SKM-1 treated with dmso at 0.1 percent for 144 hours (cell line): ENCODE results near the gene ESX1.
A peak's percentile ranks its signal among the peaks of the same experiment; 100 is the strongest.
"Not testable (repeated sequence)": the region's sequence is repeated elsewhere in the genome, so short reads cannot be mapped to it uniquely, and the experiment has no call there.

Experiments
- DNase-seq: peaks from one replicate; lab custom pipeline; 2025; ENCODE audit not compliant: unreplicated experiment; lab: John Stamatoyannopoulos, UW

Gene ESX1

DNA sequence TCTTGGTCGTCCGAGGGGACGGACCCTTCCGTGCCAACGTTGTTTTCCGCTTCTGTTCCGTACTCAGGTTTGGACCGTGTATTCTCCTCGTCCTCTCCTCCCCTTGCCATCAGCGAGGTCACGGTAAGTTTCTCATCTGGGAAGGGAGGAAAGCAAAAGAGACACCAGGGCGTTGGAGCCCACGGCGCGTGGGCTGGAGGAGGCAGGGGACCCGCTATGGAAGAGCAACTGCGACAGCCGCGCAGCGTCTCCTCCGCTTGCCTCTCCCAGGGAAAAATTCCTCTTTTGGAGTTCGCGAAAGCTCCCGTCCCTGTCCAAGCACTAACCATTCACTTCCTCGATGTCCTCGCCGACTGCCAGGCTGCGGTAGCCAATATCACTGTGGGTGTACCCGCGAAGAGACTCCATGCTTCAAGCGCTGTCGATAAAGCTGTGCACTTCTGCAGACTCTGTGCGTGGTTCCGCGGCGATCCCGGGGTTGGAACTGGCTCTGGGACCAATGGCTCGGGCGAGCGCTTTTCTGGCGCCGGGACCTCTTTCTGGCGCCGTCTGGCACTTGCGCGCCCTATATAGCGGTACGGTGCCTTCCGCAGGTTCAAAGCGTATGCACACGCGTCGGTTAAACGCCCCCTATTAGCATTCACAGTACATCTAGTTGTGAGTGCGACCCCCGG, at the start of gene ESX1:
Gene ESX1 (minus strand): TSS at position 492 of the 674 bp plus-strand sequence. CDS start 84 bp downstream, at position 408.
- peak; percentile 14 for DNase-seq

DNA sequence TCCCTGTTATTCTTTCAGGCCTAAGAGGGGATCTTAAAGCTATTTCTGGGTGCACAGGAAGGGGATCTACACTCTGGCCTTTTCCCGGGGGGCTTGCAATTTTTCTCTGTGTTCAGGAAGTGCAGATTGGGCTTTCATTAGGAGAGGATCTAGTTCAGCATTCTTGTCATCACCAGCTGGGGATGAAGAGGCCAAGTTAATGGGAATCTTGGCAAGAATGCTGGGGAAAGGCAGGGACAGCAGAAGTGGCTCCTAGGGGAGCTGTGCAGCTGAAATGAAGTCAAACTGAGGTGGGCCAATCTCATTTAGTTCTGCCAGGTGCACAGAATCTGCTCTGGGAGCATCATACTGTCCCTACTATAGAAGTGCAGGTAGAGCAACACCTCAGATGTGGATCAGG, 40.9 kb upstream of the ESX1 start:
- no peak for DNase-seq

DNA sequence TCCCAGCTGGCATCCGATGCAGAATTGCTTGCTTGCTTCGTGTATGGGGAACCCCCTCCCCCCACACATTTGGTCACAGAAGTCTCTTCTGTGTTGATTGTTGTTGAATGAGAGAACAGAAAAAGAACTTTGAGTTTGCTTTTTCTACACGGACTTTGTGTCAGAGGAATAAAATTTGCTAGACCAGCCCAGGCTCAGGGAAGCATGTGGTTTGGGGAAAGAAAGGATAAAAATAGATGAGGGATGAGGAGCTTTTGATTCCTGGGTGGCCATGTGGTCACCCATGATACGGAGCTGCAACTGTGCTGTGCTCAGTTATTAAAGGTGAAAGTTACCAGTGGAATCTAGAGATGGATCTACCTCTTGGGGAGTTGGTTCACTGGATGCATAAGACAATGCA, 34.2 kb upstream of the ESX1 start:
- no peak for DNase-seq

DNA sequence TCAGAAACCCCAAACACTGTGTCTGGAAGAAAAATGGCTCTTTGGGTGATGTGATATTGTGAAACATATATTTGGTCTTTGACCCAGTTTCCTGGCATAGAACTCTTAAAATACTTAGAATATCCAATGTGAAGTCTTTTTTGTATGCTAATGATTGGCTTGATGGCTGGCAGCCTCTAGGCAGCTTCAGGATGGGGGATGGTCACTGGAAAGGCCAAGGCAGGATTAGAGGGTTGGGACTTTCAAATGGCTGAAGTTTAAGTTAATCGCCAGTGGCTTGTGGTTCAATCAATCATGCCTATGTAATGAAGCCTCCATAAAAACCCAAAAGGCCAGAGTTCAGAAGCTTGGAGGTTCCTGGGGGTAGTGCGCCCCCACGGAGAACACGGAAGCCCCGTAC, 33.5 kb upstream of the ESX1 start:
- no peak for DNase-seq

DNA sequence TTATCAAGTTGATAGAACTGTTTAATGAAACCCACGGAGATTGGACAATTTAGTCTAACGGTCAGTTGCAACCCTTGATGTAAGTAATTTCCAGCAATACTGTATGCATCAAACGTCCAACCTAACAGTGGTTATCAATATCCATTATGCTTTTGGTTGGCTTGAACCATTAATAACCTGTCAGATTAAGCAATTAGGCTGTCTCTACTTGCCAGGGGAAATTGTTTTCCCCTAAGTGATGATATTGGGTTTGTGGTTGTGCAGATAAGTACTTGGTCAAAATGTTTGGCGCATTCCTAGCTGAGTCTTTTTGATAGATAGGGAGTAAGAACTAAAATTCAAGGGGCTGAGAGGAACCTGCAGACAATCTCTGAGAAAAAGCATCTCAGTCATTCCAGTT, 30.5 kb upstream of the ESX1 start:
- DNase-seq: no peak

DNA sequence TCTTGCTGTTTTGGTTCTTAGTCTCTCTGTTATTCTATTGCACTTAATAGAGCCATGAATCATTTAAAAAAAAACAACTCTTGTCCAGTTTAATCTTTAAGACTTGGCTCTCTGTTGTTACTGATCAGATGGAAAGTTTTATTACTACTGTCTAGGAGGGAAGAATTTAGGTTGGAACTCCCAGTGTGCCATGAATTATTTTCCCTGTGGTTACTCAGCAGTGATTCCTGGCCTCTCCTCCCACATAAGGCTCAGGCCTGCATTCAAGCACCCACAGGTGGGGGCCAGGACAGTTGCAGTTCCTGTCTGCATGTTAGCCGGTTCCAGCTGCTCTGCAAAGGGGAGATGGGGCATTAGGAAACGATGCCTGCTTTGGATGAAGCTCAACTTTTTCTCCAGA, 29.8 kb upstream of the ESX1 start:
- DNase-seq: no peak

DNA sequence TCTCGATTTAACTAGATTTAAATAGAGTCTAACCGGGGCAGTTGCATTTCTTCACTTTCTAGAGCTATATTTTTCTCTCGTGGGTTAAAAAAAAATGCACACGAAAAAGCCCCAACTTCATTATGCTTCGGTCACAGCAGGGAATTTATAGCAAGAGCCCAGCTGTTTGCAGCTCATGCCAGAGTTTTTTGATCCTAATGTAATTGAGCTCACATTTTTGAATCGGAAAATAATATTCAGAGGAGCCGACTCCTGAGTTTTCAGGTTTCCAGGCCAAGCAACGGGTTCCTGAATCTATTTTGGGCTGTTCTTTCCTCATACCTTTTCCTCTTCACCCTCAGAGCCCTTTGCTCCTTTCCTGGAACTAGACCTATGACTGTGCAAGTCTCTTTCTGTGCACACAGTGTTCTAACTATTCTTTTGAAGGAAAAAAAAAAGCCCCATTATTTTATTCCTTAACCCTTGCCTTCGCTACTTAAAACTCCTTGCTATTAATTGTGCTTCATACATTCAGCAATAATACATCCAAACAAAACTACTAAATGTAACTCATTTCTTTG, 27.5 kb upstream of the ESX1 start:
- DNase-seq: peak; percentile 4

DNA sequence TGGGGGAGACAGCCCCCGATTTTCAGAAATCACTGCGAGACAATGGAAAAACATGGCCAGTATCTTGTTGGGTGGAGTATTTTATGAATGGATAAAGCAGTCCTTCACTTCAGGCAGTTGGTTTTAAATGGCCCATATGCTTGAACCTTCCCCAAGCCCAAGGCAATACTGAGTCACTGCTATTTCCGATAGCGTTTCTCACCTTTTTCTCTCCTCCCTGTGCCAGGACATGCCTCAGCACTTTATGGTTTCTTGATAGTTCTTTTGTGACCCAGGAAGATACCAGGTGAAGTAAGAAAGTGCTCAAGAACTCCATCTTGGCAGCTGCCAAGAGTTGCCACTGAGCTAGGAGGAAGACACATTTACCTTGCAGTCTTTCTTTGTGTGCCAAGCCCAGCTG, 26.8 kb upstream of the ESX1 start:
- no peak for DNase-seq

DNA sequence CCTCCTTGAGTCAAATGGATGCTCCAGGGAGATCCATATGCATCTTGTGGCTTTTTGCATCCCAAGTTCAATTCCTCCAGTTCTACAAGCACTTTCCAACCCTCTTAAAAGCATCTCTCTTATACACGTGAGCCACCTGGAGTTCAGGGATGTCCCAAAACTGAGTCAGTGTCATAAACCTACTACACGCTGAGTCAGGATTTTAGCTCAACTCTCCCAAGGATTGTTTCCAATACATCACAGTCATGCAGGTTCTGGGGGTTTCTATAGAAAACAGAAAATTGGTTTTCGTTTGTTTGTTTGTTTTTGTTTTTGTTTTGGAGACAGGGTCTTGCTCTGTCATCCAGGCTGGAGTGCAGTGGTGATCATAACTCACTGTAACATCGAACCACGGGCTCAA, 25.9 kb upstream of the ESX1 start:
- no peak for DNase-seq

DNA sequence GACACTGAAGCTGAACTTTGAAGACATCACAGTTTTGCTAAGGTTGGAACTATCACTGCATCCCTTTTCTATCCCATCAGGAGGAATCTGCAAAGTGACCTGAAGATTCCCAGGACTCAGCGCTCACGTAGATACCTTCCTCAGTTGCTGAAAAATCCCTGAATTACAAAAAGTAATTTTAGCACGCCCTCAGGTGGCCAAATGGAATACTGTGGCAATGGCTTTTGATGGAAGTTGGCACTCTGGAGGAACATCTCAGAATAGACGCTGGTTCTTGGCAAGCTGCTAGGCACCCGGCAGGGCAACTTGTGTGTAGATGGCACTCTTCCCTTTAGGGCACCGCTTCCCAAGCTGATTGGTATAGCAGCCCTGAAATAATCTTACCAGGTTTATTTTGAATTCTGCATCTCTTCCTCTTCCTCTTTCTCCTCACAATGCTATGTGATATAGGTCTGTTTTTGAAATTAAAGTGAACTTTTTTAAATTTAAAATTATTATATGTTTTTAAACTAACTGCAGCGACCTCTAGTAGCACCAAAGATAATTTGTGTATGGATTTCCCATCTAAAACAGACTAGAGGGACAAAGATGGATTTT, 16.3 kb upstream of the ESX1 start:
- DNase-seq: peak; percentile 31

DNA sequence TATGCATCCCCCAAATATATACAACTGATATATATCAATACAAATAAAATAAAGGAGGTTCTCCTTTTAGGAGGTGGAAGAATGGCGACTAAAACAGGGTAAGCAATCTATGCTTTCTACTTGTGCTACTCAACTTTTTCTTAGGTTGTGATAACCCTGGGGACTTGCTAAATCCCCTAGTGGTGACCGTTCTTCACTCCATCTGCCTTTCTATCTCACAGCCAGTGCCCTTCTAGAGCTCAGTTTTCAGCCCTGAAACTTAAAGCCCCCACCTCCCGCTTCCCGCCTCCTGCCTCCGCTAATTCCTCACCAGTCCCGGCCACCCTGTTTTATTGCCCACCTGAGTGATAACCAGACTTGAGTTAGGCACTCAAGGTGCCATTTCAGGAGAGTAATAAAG, 15.5 kb upstream of the ESX1 start:
- no peak for DNase-seq

DNA sequence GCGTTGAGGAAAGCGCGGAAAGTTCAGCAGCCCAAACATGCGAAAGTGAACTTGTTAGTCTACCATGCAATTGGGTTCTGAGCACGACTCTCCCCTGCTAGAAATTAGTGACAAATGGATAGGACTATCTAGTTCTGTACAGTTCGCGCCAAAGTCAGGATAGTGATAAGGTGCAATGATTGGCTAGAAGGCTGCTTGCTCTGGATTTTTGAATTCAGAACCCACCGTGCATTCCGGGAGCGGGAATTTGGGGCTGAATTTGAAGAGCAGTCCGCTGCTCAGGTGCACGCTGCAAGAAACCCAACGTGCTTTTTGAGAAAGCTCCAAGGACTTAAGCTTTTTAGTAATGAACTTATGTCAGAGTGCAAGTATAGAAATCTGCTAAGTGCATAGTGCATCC, 732 bp upstream of the ESX1 start:
- no peak for DNase-seq

DNA sequence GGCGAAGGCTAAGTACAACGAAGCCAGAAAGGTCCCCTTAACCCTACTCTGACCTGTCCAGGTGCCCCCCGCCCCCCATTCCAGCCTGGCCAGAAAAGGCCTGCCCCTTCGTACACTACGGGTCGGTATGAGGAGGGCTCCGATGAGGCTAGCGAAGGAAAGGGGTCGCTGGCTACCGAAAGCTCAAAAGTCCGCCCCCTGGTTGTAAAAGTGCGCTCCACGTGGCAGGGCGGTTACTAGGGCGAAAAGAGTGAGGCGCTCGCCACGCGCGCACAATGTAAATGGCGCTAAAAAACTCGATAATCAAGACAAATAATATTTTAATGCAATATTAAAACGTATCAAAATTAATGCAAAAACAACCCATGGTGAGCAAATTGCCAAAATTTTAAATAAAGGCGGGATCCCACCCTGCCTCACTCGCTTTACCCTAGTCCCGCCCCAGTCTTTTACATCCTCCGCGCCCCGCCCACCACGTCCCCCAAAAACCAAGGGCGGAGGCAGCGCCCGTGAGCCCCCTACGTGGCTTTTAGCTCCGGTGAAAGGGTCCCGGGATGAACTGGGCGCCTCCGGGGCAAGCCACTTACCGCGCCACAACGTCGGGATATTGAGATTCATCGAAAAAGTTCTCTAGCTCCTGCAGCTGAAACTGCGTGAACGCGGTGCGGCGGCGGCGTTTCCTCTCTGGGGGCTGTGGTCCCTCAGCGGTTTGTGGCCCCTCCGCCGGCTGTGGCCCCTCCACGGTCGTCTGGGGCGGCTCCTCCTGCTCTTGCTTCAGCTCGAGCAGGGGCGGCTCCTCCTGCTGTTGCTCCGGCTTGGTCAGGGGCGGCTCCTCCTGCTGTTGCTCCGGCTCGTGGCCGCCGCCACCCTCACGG, 929 bp downstream of the ESX1 start:
- peak; percentile 16 for DNase-seq

DNA sequence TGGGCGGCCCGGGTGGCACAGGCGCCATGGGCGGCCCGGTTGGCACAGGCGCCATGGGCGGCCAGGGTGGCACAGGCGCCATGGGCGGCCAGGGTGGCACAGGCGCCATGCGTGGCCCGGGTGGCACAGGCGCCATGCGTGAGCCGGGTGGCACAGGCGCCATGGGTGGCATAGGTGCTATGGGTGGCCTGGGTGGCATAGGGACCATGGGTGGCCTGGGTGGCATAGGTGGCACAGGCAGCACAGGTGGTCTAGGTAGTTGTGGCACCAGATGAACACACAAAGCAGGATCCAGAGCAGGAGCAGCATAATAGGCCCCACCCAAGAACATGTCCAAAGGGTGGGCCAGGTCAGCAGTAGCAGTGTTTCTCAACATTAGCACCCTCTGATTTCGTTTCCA, 4.3 kb downstream of the ESX1 start:
- DNase-seq: no peak

DNA sequence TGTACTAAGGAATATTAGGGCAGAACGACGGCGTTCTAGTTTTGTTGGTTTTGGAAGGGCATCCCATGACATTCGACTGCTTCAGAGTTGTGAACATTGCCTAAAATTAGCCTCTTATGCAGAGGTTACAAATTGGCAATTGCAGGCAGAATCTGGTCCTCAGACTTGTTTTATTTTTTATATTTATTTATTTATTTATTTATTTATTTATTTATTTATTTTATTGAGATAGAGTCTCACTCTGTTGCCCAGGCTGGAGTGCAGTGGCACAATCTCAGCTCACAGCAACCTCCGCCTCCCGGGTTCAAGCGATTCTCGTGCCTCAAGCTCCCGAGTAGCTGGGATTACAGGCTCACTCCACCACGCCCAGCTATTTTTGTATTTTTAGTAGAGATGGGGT, 24.7 kb downstream of the ESX1 start:
- not testable (repeated sequence) for DNase-seq

DNA sequence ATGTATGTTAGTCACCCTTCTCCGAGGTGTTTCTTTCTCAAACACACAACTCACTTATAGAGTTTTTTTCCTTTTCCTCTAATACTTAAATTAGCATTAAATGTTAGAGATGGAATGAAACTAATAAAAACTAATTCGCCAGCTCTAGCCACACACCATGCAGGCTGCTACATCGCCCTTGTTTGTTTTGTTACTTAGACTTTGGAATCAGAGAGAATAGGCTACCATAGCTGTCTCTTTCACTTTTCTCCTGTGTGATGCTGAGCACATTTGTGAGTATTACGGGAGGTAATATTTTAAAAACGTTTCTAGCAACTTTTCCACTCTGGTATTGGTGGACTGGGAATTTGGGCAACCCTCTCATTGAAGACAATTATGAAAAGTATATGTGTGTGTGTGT, 43.5 kb downstream of the ESX1 start:
- DNase-seq: no peak

DNA sequence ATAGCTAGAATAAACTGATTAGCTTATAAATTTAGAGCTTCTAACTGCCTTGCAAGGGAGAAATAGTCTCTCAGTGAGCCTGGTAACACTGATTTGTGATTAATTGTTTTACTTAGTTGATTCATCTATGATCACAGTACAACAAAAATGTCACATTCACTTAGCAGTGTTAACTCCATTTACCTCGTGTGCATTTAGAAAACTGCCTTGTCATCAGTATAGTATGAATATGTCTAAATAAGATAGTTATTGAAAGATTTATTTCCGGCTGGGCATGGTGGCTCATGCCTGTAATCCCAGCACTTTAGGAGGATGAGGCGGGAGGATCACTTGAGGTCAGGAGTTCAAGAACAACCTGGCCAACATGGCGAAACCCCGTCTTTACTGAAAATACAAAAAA, 49.2 kb downstream of the ESX1 start:
- DNase-seq: no peak
